GM23338 (cell line): ENCODE measurements around the gene PIK3R4. TPM values are rescaled to one million over a fixed set of nuclear protein-coding genes. Genes with fewer than 3 reads are reported as not detected.

Experiments used
- ATAC-seq: fragments of 200-7000 bp; cut with Tn5 transposase; 3 replicates; pipeline ENCODE4 v1.9.1; 2020
- DNase-seq: peaks from one replicate; pipeline ENCODE4 v3.0.0-alpha.2; 2015; ENCODE audit warnings: low spot score
- H2AFZ ChIP-seq: fragments of 200-600 bp; sonication (generic); 2 replicates; pipeline ENCODE4 v1.8.0; 2016; ENCODE audit warnings: antibody characterized with exemption, mild to moderate bottlenecking, moderate library complexity
- H3F3A ChIP-seq: fragments of 200-600 bp; sonication (generic); replicated peaks from 2 replicates; pipeline ENCODE4 v1.8.0; 2017; ENCODE audit warnings: antibody characterized with exemption, mixed run types, low read depth
- H3K27ac ChIP-seq: fragments of 200-600 bp; sonication (generic); 2 replicates; pipeline ENCODE4 v1.6.1; 2016; ENCODE audit warnings: low read depth
- H3K27me3 ChIP-seq: fragments of 200-600 bp; sonication (generic); 2 replicates; pipeline ENCODE4 v1.8.0; 2016; ENCODE audit warnings: mild to moderate bottlenecking, mixed run types, moderate library complexity; ENCODE audit not compliant: insufficient read depth
- H3K36me3 ChIP-seq: fragments of 200-600 bp; sonication (generic); 2 replicates; pipeline ENCODE4 v1.8.0; 2016; ENCODE audit warnings: mild to moderate bottlenecking; ENCODE audit not compliant: insufficient read depth
- H3K4me1 ChIP-seq: fragments of 200-600 bp; sonication (generic); 2 replicates; pipeline ENCODE4 v1.8.0; 2016; ENCODE audit warnings: mild to moderate bottlenecking, moderate library complexity; ENCODE audit not compliant: insufficient read depth
- H3K4me2 ChIP-seq: fragments of 200-600 bp; sonication (generic); 2 replicates; pipeline ENCODE4 v1.7.1; 2017; ENCODE audit warnings: mixed run types
- H3K4me3 ChIP-seq: fragments of 200-600 bp; sonication (generic); 2 replicates; pipeline ENCODE4 v1.6.1; 2016; ENCODE audit warnings: mixed run types
- H3K79me2 ChIP-seq: fragments of 200-600 bp; sonication (generic); replicated peaks from 2 replicates; pipeline ENCODE4 v1.8.0; 2017; ENCODE audit warnings: mild to moderate bottlenecking; ENCODE audit not compliant: insufficient read depth
- H3K9me2 ChIP-seq: fragments of 200-600 bp; sonication (generic); 2 replicates; pipeline ENCODE4 v1.8.0; 2017; ENCODE audit not compliant: insufficient read depth
- H4K20me1 ChIP-seq: fragments of 200-600 bp; sonication (generic); replicated peaks from 2 replicates; pipeline ENCODE4 v1.8.0; 2017; ENCODE audit warnings: mild to moderate bottlenecking; ENCODE audit not compliant: insufficient read depth
- H3K27ac Mint-ChIP-seq: 2 replicates; pipeline ENCODE4 v1.8.0; 2020; ENCODE audit warnings: inconsistent platforms, mild to moderate bottlenecking, moderate library complexity, mixed read lengths
- H3K27me3 Mint-ChIP-seq: 3 replicates; pipeline ENCODE4 v1.8.0; 2022; ENCODE audit warnings: low read depth, mild to moderate bottlenecking, moderate library complexity, mixed read lengths, inconsistent platforms; ENCODE audit not compliant: insufficient read depth, poor library complexity
- H3K36me3 Mint-ChIP-seq: 3 replicates; pipeline ENCODE4 v1.8.0; 2021; ENCODE audit warnings: low read depth, mild to moderate bottlenecking, inconsistent platforms, moderate library complexity, mixed read lengths
- H3K4me1 Mint-ChIP-seq: 3 replicates; pipeline ENCODE4 v1.8.0; 2020; ENCODE audit warnings: mild to moderate bottlenecking, inconsistent platforms, mixed read lengths
- H3K4me3 Mint-ChIP-seq: 3 replicates; pipeline ENCODE4 v1.8.0; 2021; ENCODE audit warnings: moderate library complexity, mild to moderate bottlenecking, inconsistent platforms, mixed read lengths
- H3K9me3 Mint-ChIP-seq: 3 replicates; pipeline ENCODE4 v1.8.0; 2020; ENCODE audit warnings: moderate library complexity, mild to moderate bottlenecking, inconsistent platforms, mixed read lengths
- CREB1 ChIP-seq: fragments of 250-450 bp; sonication (Bioruptor Pico); IDR thresholded peaks from 2 replicates; pipeline ENCODE4 v1.5.0; 2020; ENCODE audit warnings: low read depth, mild to moderate bottlenecking, moderate library complexity
- EZH2phosphoT487 ChIP-seq: fragments of 200-600 bp; sonication (generic); IDR thresholded peaks from one replicate; pipeline ENCODE4 v1.8.1; 2018; ENCODE audit warnings: antibody characterized with exemption; ENCODE audit not compliant: unreplicated experiment
- JUNB ChIP-seq: IDR thresholded peaks from one replicate; pipeline ENCODE4 v1.6.1; 2016; ENCODE audit warnings: antibody characterized with exemption; ENCODE audit not compliant: unreplicated experiment
- POLR2AphosphoS5 ChIP-seq: IDR thresholded peaks from 2 replicates; pipeline ENCODE4 v1.6.1; 2016; ENCODE audit warnings: antibody characterized with exemption, low read depth
- STAT1 ChIP-seq: IDR thresholded peaks from one replicate; pipeline ENCODE4 v1.6.1; 2016; ENCODE audit warnings: antibody characterized with exemption; ENCODE audit not compliant: unreplicated experiment
- ZNF114 ChIP-seq: fragments of 250-450 bp; sonication (Bioruptor Pico); IDR thresholded peaks from 2 replicates; pipeline ENCODE4 v1.5.0; 2020; ENCODE audit warnings: mild to moderate bottlenecking, moderate library complexity
- ZNF331 ChIP-seq: fragments of 250-450 bp; sonication (Bioruptor Pico); IDR thresholded peaks from 2 replicates; pipeline ENCODE4 v1.5.0; 2020; ENCODE audit warnings: low read depth, mild to moderate bottlenecking, moderate library complexity
- polyA plus RNA-seq: library from polyadenylated mRNA; unstranded; fragments of >200 nt; fragmentation: Nextera tagmentation; extraction: Ambion mirVana; gene quantifications from 2 replicates; pipeline ENCODE4 v1.2.1, GENCODE V29; 2016
- total RNA-seq: library from RNA; depleted of rRNA; stranded (reverse); fragments of >200 nt; shearing (Covaris generic); gene quantifications from 2 replicates; pipeline ENCODE4 v1.2.3, GENCODE V29; 2014
- TF ChIP-seq, protein P1 (sequence below), 2 experiments: fragments of 200-600 bp in 1 of 2; sonication (generic) in 1 of 2; conservative IDR thresholded peaks; 2 replicates each; pipeline versions ENCODE4 v1.5.1 to v1.6.1; 2016 to 2017; ENCODE audit warnings: antibody characterized with exemption in 2 of 2, low read depth in 2 of 2, mild to moderate bottlenecking in 2 of 2, moderate library complexity in 1 of 2

PIK3R4 gene
- total and polyA plus RNA-seq, 2 experiments from 2014 or later = 48.8 to 65.1 TPM

DNA sequence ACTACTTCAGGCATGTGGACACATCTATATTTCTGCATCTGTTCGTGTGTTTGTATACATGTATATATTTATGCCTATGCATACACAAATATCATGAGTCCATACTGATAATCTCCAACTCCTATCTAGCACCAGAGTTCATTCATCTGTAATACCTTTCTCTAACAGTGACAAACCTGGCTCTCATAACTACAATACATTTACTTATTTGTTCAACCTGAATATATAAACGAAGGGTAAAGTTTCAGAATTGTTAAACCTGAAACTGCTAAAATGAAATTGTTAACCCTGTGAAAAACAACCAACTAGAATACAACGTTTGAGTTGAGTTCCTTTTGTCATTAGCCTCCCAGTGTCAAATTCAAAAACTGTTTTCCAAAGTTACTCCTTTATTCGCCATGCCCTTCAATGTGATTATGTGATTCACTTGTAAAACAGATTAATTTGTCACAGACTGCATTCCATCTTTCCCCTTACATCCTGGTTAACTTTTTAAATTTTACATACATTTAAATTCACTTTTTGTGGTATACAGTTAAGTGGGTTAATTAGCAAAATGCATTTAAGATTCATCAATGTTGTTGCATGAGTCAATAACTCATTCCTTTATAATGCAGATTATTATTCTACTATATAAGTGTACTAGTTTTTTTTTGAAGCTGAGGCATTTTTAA, 58.5 kb downstream of the PIK3R4 start:
- Mint-ChIP-seq H3K9me3 (no peaks in the 10 kb centered on the region), H3K36me3 (peaks cover 16% of the 10 kb centered on the region), H3K4me3 (no peak overlapping the region), H3K4me1 (no peaks in the 10 kb centered on the region), H3K27ac (no peak overlapping the region), H3K27me3 (no peaks in the 10 kb centered on the region)
- H3K4me1 ChIP-seq = no peaks in the 10 kb centered on the region
- ATAC-seq (no peak), DNase-seq (no peak)
- no peaks in the 10 kb centered on the region for H3K27me3 ChIP-seq
- H4K20me1 ChIP-seq = no peaks in the 10 kb centered on the region
- no peaks in the 10 kb centered on the region for H3K79me2 ChIP-seq
- TF ChIP-seq, protein P1, sequence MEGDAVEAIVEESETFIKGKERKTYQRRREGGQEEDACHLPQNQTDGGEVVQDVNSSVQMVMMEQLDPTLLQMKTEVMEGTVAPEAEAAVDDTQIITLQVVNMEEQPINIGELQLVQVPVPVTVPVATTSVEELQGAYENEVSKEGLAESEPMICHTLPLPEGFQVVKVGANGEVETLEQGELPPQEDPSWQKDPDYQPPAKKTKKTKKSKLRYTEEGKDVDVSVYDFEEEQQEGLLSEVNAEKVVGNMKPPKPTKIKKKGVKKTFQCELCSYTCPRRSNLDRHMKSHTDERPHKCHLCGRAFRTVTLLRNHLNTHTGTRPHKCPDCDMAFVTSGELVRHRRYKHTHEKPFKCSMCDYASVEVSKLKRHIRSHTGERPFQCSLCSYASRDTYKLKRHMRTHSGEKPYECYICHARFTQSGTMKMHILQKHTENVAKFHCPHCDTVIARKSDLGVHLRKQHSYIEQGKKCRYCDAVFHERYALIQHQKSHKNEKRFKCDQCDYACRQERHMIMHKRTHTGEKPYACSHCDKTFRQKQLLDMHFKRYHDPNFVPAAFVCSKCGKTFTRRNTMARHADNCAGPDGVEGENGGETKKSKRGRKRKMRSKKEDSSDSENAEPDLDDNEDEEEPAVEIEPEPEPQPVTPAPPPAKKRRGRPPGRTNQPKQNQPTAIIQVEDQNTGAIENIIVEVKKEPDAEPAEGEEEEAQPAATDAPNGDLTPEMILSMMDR (conservative IDR thresholded peaks at IDR 0.05; ENCODE audit: low read depth in 2 of 2) = no peak
- TF ChIP-seq ZNF331 (CRISPR knock-in tag) = no peak
- no peak overlapping the region for H3K27ac ChIP-seq
- no peak overlapping the region for H3K4me2 ChIP-seq
- H2AFZ ChIP-seq = no peak overlapping the region
- H3F3A ChIP-seq = no peaks in the 10 kb centered on the region
- H3K36me3 ChIP-seq = peaks cover 6% of the 10 kb centered on the region; the same call in 1 of the 2 replicates
- H3K4me3 ChIP-seq = no peak overlapping the region
- H3K9me2 ChIP-seq = no peaks in the 10 kb centered on the region

DNA sequence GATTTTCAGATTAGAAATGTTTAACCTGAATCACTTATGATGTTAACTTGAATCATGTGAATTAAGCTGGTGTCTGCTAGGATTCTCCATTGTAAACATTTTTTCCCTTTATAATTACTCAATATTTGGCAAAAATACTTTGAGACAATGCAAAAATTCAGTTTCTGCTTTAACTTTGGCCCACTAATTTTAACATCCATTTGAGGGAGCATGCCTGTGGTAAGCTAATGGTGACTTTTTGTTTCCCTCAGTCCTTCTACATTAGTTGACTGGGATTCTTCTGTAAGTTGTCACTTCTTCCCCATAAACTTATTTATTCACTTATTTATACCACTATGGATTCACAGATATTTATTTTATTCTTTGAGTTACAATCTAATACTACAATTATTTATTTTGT, 59.3 kb downstream of the PIK3R4 start:
- Mint-ChIP-seq H3K9me3 (no peaks in the 10 kb centered on the region), H3K27me3 (no peaks in the 10 kb centered on the region), H3K27ac (no peak overlapping the region), H3K4me1 (no peaks in the 10 kb centered on the region), H3K4me3 (no peak overlapping the region), H3K36me3 (peaks cover 24% of the 10 kb centered on the region)
- no peaks in the 10 kb centered on the region for H3K27me3 ChIP-seq
- no peaks in the 10 kb centered on the region for H3F3A ChIP-seq
- no peak overlapping the region for H3K4me2 ChIP-seq
- H3K79me2 ChIP-seq = no peaks in the 10 kb centered on the region
- no peak overlapping the region for H3K27ac ChIP-seq
- no peak overlapping the region for H2AFZ ChIP-seq
- DNase-seq (no peak), ATAC-seq (no peak)
- H4K20me1 ChIP-seq = no peaks in the 10 kb centered on the region
- H3K4me3 ChIP-seq = no peak overlapping the region
- H3K9me2 ChIP-seq = no peaks in the 10 kb centered on the region
- TF ChIP-seq JUNB (no peak), STAT1 (no peak), POLR2AphosphoS5 (no peak)
- TF ChIP-seq, protein P1 (conservative IDR thresholded peaks at IDR 0.05; ENCODE audit: low read depth in 2 of 2) = no peak
- H3K4me1 ChIP-seq = no peaks in the 10 kb centered on the region
- peaks cover 6% of the 10 kb centered on the region; the same call in 1 of the 2 replicates for H3K36me3 ChIP-seq

DNA sequence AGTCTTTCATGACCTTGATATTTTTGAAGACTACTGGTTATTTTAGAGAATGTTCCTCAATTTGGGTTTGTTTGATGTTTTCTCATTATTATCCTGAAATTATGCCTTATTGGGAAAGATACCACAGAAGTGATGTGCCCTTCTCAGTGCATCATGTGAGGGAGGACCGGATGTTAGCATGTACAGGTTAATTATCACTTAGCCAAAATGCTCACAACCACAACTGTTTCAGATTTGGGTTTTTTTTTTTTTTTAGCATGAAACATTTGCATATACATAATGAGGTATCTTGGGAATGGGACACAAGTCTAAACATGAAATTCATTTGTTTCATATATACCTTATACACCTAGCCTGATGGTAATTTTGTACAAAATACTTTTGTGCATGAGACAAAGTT, 59.8 kb downstream of the PIK3R4 start:
- Histone ChIP-seq H3K36me3 (peaks cover 9% of the 10 kb centered on the region; the same call in 1 of the 2 replicates), H3K27me3 (no peaks in the 10 kb centered on the region), H3K4me2 (no peak overlapping the region), H3K27ac (no peak overlapping the region), H3K4me3 (no peak overlapping the region), H4K20me1 (no peaks in the 10 kb centered on the region), H3F3A (no peaks in the 10 kb centered on the region), H3K9me2 (no peaks in the 10 kb centered on the region), H3K79me2 (no peaks in the 10 kb centered on the region), H2AFZ (no peak overlapping the region), H3K4me1 (no peaks in the 10 kb centered on the region)
- Mint-ChIP-seq H3K4me1 (no peaks in the 10 kb centered on the region), H3K27ac (no peak overlapping the region), H3K27me3 (no peaks in the 10 kb centered on the region), H3K4me3 (no peak overlapping the region), H3K36me3 (peaks cover 28% of the 10 kb centered on the region), H3K9me3 (no peaks in the 10 kb centered on the region)
- ATAC-seq (no peak), DNase-seq (no peak)
- no peak for TF ChIP-seq JUNB
- TF ChIP-seq POLR2AphosphoS5 = no peak
- TF ChIP-seq STAT1 = no peak
- TF ChIP-seq, protein P1 (conservative IDR thresholded peaks at IDR 0.05; ENCODE audit: low read depth in 2 of 2) = no peak
- TF ChIP-seq CREB1 (CRISPR knock-in tag) = no peak
- TF ChIP-seq EZH2phosphoT487 = no peak
- TF ChIP-seq ZNF114 (CRISPR knock-in tag) = no peak
